HFFc6 (cell line): Measurements from ENCODE around the gene MAN2A1. TPM values are rescaled to one million over a fixed set of nuclear protein-coding genes. Genes with fewer than 3 reads are reported as not detected.
A peak's percentile ranks its signal among the peaks of the same experiment; 100 is the strongest.

Experiments
- DNase-seq: peaks from one replicate; pipeline ENCODE4 v3.0.0-alpha.2; 2018
- H3K27ac Mint-ChIP-seq: 2 replicates; pipeline ENCODE4 v1.8.0; 2020; ENCODE audit warnings: mild to moderate bottlenecking, mixed read lengths
- H3K27me3 Mint-ChIP-seq: 2 replicates; pipeline ENCODE4 v1.8.0; 2021; ENCODE audit warnings: mild to moderate bottlenecking, moderate library complexity, mixed read lengths; ENCODE audit not compliant: insufficient read depth
- H3K36me3 Mint-ChIP-seq: 2 replicates; pipeline ENCODE4 v1.8.0; 2021; ENCODE audit warnings: low read depth, mixed read lengths
- H3K4me1 Mint-ChIP-seq: 2 replicates; pipeline ENCODE4 v1.8.0; 2020; ENCODE audit warnings: low read depth, mixed read lengths
- H3K4me3 Mint-ChIP-seq: 2 replicates; pipeline ENCODE4 v1.8.0; 2020; ENCODE audit warnings: mild to moderate bottlenecking, moderate library complexity, mixed read lengths
- H3K9me3 Mint-ChIP-seq: 2 replicates; pipeline ENCODE4 v1.8.0; 2020; ENCODE audit warnings: mild to moderate bottlenecking, mixed read lengths
- total RNA-seq, 6 experiments: library from RNA; stranded (reverse); fragmentation: NEBNext Ultra II Directional; extraction: Animal tissue kit (Norgen Biotek cat#: 25700); gene quantifications; 2 replicates in 1 of 6; 3 replicates in 5 of 6; pipeline ENCODE4 v1.2.3, GENCODE V29; 2021
- TF ChIP-seq, protein P1 (sequence below): fragments of 200-600 bp; sonication (generic); IDR thresholded peaks from 2 replicates; pipeline ENCODE4 v1.5.0; 2021; ENCODE audit warnings: antibody characterized with exemption, mild to moderate bottlenecking

Gene MAN2A1
- total RNA-seq, 6 experiments from 2014 or later, result 29.1 to 47.7 (median 39.0) TPM

DNA sequence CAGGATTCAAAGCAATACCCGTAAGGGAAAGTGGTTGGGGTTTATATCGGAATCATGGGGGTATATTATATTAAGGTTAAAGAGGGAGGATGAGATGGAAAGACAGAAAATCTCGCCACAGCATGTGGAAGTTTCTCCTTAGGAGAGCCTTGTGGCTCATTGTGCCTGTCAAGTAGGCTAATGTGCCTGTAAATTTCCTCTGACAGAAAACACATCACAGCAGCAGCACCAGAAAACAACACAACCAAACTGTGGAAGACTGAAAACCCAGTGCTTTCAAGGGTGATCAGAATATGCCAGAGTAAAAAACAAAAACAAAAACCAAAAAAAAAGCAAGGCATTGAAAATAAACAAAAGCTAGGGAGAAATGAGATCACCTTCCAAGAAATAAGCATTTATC, 11.3 kb upstream of the MAN2A1 start:
- H3K27me3 Mint-ChIP-seq, result peaks cover 5% of the 10 kb centered on the region
- H3K4me3 Mint-ChIP-seq, result no peak overlapping the region
- H3K9me3 Mint-ChIP-seq, result no peaks in the 10 kb centered on the region
- H3K36me3 Mint-ChIP-seq, result no peaks in the 10 kb centered on the region
- no peak for DNase-seq
- H3K4me1 Mint-ChIP-seq, result peaks cover 8% of the 10 kb centered on the region
- TF ChIP-seq, protein P1, sequence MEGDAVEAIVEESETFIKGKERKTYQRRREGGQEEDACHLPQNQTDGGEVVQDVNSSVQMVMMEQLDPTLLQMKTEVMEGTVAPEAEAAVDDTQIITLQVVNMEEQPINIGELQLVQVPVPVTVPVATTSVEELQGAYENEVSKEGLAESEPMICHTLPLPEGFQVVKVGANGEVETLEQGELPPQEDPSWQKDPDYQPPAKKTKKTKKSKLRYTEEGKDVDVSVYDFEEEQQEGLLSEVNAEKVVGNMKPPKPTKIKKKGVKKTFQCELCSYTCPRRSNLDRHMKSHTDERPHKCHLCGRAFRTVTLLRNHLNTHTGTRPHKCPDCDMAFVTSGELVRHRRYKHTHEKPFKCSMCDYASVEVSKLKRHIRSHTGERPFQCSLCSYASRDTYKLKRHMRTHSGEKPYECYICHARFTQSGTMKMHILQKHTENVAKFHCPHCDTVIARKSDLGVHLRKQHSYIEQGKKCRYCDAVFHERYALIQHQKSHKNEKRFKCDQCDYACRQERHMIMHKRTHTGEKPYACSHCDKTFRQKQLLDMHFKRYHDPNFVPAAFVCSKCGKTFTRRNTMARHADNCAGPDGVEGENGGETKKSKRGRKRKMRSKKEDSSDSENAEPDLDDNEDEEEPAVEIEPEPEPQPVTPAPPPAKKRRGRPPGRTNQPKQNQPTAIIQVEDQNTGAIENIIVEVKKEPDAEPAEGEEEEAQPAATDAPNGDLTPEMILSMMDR, result no peak
- H3K27ac Mint-ChIP-seq, result no peak overlapping the region

DNA sequence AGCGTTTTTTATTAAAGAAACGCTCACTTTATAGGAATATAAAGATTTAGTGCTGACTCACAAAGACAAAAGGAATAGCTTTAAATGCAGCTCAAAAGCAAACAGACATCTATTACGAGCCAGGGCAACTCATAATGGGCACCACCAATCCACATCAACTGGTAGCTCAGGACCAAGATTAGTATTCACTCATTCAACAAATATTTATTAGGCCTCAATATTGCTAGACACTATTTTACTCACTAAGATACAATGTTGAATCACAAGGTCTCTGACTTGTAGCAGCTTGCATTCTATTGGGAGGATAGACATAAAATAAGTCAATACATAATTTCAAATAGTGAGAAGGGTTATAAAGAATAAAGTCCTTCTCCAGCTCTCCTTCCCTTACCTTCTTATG, 8.0 kb upstream of the MAN2A1 start:
- Mint-ChIP-seq H3K27ac (no peak overlapping the region), H3K9me3 (no peaks in the 10 kb centered on the region), H3K4me3 (no peak overlapping the region), H3K36me3 (no peaks in the 10 kb centered on the region), H3K4me1 (peaks cover 8% of the 10 kb centered on the region), H3K27me3 (peaks cover 5% of the 10 kb centered on the region; the same call in 1 of the 2 replicates)
- peak; percentile 31 for DNase-seq
- TF ChIP-seq, protein P1, result no peak

DNA sequence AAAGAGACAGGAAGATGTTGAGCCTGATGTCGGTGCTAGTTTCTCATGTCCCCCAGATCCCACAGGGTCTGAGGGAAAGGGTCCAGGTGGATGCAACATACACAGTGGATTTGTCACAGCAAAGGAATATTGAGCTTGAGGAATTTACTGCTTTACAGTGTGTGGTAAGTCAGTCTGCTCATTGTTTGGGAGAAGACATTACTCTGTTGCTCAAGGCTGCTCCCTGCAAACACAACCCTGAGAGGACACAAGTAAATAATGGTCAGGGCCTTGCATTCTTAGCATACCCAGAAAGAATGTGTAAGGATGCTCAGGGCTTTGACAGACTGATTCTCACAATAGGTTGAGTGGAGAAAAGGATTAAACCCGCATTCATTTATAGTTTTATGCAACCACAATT, 7.3 kb upstream of the MAN2A1 start:
- Mint-ChIP-seq H3K36me3 (no peaks in the 10 kb centered on the region), H3K4me3 (no peak overlapping the region), H3K27ac (no peak overlapping the region), H3K27me3 (peaks cover 5% of the 10 kb centered on the region; the same call in 1 of the 2 replicates), H3K9me3 (no peaks in the 10 kb centered on the region), H3K4me1 (peaks cover 8% of the 10 kb centered on the region)
- DNase-seq, result no peak
- TF ChIP-seq, protein P1, result no peak

DNA sequence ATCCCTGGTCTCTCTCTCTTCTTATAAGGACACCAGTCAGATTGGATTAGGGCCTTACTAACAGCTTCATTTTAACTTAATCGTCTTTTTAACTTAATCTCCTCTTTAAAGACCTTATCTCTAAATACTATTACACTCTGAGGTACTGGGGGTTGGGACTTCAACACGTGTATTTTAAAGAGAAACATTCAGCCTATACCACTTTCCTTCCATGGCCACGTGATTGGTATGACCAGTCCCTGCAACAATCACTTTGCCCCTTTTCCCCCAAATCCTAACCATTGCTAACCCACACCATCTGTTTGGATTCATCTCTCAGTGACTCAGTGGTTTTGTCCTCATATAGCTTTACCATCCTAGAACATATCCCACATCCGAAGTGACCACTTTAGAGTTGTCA, 3.8 kb upstream of the MAN2A1 start:
- Mint-ChIP-seq H3K36me3 (no peaks in the 10 kb centered on the region), H3K27ac (no peak overlapping the region), H3K4me3 (no peak overlapping the region), H3K9me3 (peaks cover 12% of the 10 kb centered on the region; the same call in 1 of the 2 replicates), H3K4me1 (peaks cover 8% of the 10 kb centered on the region), H3K27me3 (peaks cover 5% of the 10 kb centered on the region; the same call in 1 of the 2 replicates)
- TF ChIP-seq, protein P1, result no peak
- no peak for DNase-seq

DNA sequence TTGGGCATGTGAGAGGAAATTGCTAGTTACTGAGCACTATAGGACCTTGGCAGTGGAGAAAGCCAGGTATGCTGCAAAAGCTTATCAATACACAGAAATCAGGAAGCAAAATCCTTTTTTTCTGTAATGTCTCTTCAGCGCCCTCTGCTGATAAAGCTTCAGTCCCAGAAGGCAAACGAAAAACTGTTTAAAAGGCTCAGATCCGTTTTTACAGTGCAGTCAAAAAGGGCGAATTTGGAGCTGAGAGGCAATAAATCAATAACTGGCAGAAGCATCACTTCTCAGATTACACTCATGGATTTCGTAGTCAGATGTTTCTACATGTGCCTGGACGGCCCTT, 1.1 kb upstream of the MAN2A1 start:
- Mint-ChIP-seq H3K27me3 (peaks cover 2% of the 10 kb centered on the region), H3K36me3 (no peaks in the 10 kb centered on the region), H3K27ac (peak overlapping the region; percentile 94), H3K9me3 (peaks cover 12% of the 10 kb centered on the region; the same call in 1 of the 2 replicates), H3K4me1 (peaks cover 26% of the 10 kb centered on the region), H3K4me3 (peak overlapping the region; percentile 96)
- no peak for DNase-seq
- TF ChIP-seq, protein P1, result peak; percentile 74
